CD14-positive monocyte (primary cell): Measurements from ENCODE around the gene IWS1. TPM values are rescaled to one million over a fixed set of nuclear protein-coding genes. Genes with fewer than 3 reads are reported as not detected.

ENCODE experiments used
- DNase-seq, 3 donors: peaks; one replicate each; pipeline ENCODE4 v3.0.0-alpha.2; 2011 to 2022
- H2AFZ ChIP-seq: 2 replicates; pipeline ENCODE4 v1.6.0; 2012; ENCODE audit warnings: mild to moderate bottlenecking, low read depth, low read length, inconsistent platforms; ENCODE audit not compliant: insufficient read depth, poor library complexity, severe bottlenecking
- H3K27ac ChIP-seq, 2 donors: 1 replicate in 1 of 2; 2 replicates in 1 of 2; pipeline ENCODE4 v1.5.1; 2012 to 2013; ENCODE audit warnings: low read length in 2 of 2, control low read depth in 1 of 2, inconsistent platforms in 1 of 2, low read depth in 1 of 2, mild to moderate bottlenecking in 1 of 2
- H3K27me3 ChIP-seq, 2 donors: one replicate each; pipeline versions ENCODE4 v1.6.0 to v1.6.1; 2011 to 2013; ENCODE audit warnings: low read length in 2 of 2; ENCODE audit not compliant: control insufficient read depth in 2 of 2, insufficient read depth in 2 of 2
- H3K36me3 ChIP-seq, 2 donors: replicated peaks in 1 of 2; 1 replicate in 1 of 2; 2 replicates in 1 of 2; pipeline versions ENCODE4 v1.5.1 to v1.6.1; 2012 to 2013; ENCODE audit warnings: low read length in 2 of 2, control low read depth in 1 of 2, inconsistent platforms in 1 of 2, mild to moderate bottlenecking in 1 of 2; ENCODE audit not compliant: insufficient read depth in 2 of 2, control insufficient read depth in 1 of 2
- H3K4me1 ChIP-seq, 2 donors: 1 replicate in 1 of 2; 2 replicates in 1 of 2; pipeline versions ENCODE4 v1.5.1 to v1.6.1; 2012 to 2013; ENCODE audit warnings: low read length in 2 of 2, control low read depth in 1 of 2, inconsistent platforms in 1 of 2, mild to moderate bottlenecking in 1 of 2, moderate library complexity in 1 of 2; ENCODE audit not compliant: insufficient read depth in 2 of 2, control insufficient read depth in 1 of 2
- H3K4me2 ChIP-seq: replicated peaks from 2 replicates; pipeline ENCODE3; 2012; ENCODE audit warnings: low read length, moderate library complexity, mild to moderate bottlenecking; ENCODE audit not compliant: poor library complexity, severe bottlenecking; ENCODE audit errors: extremely low read depth
- H3K4me3 ChIP-seq, 3 experiments: fragments of 200-600 bp in 1 of 3; sonication (generic) in 1 of 3; replicated peaks in 1 of 3; 1 replicate in 2 of 3; 2 replicates in 1 of 3; pipeline ENCODE4 v1.5.1; 2011 to 2013; ENCODE audit warnings: low read length in 3 of 3, mild to moderate bottlenecking in 3 of 3, control low read depth in 2 of 3, low read depth in 2 of 3, inconsistent platforms in 1 of 3, moderate library complexity in 1 of 3
- H3K79me2 ChIP-seq: 2 replicates; pipeline ENCODE4 v1.6.0; 2012; ENCODE audit warnings: mild to moderate bottlenecking, control low read depth, inconsistent platforms, low read length, moderate library complexity; ENCODE audit not compliant: insufficient read depth
- H3K9ac ChIP-seq: 2 replicates; pipeline ENCODE4 v1.6.0; 2017; ENCODE audit warnings: low read length, mild to moderate bottlenecking; ENCODE audit not compliant: insufficient read depth, poor library complexity, severe bottlenecking
- H3K9me3 ChIP-seq, 2 donors: replicated peaks in 1 of 2; 1 replicate in 1 of 2; 2 replicates in 1 of 2; pipeline versions ENCODE4 v1.5.1 to v1.6.1; 2012 to 2013; ENCODE audit warnings: low read length in 2 of 2, control low read depth in 1 of 2; ENCODE audit not compliant: control insufficient read depth in 1 of 2, insufficient read depth in 1 of 2
- H4K20me1 ChIP-seq: 2 replicates; pipeline ENCODE4 v1.6.0; 2012; ENCODE audit warnings: mild to moderate bottlenecking, low read length, control low read depth, moderate library complexity; ENCODE audit not compliant: insufficient read depth
- H3K27ac Mint-ChIP-seq, 7 donors: one replicate each; pipeline ENCODE4 v1.8.0; 2020; ENCODE audit warnings: mild to moderate bottlenecking in 7 of 7, mixed read lengths in 7 of 7, moderate library complexity in 6 of 7, inconsistent platforms in 2 of 7
- H3K27me3 Mint-ChIP-seq, 3 donors: one replicate each; pipeline ENCODE4 v1.8.0; 2021 to 2022; ENCODE audit warnings: low read depth in 3 of 3, mild to moderate bottlenecking in 3 of 3, mixed read lengths in 3 of 3, moderate library complexity in 3 of 3, inconsistent platforms in 1 of 3
- H3K36me3 Mint-ChIP-seq, 2 donors: one replicate each; pipeline ENCODE4 v1.8.0; 2020; ENCODE audit warnings: mixed read lengths in 2 of 2, inconsistent platforms in 1 of 2, mild to moderate bottlenecking in 1 of 2
- H3K4me1 Mint-ChIP-seq: one replicate; pipeline ENCODE4 v1.8.0; 2020; ENCODE audit warnings: mild to moderate bottlenecking, mixed read lengths
- H3K4me3 Mint-ChIP-seq, 2 donors: one replicate each; pipeline ENCODE4 v1.8.0; 2020; ENCODE audit warnings: mild to moderate bottlenecking in 2 of 2, mixed read lengths in 2 of 2, moderate library complexity in 1 of 2
- H3K9me3 Mint-ChIP-seq, 7 donors: one replicate each; pipeline ENCODE4 v1.8.0; 2020 to 2022; ENCODE audit warnings: mixed read lengths in 7 of 7, mild to moderate bottlenecking in 6 of 7, moderate library complexity in 6 of 7, inconsistent platforms in 2 of 7
- CTCF ChIP-seq: fragments of 200-600 bp; IDR thresholded peaks from one replicate; pipeline ENCODE4 v1.8.0; 2022; ENCODE audit warnings: antibody characterized with exemption, mild to moderate bottlenecking
- WGBS: methylation state at CpG from one replicate; pipeline ENCODE4 v1.1.5; 2013; ENCODE audit warnings: missing lambda C conversion rate; ENCODE audit not compliant: insufficient coverage; 5-methylcytosine and 5-hydroxymethylcytosine counted together
- intact Hi-C, 2 donors: fragments of 100-400 bp; cut with micrococcal nuclease; formaldehyde crosslinking; loops; one replicate each; pipeline versions ENCODE4 v1.15.0 to v1.15.1; 2023
- polyA plus RNA-seq, 3 donors: library from polyadenylated mRNA; depleted of rRNA in 1 of 3; unstranded in 2 of 3; stranded (reverse) in 1 of 3; fragments of 300-500 nt in 2 of 3; fragments of >200 nt in 1 of 3; fragmentation: Illumina TruSeq in 2 of 3; gene quantifications; 1 replicate in 2 of 3; 2 replicates in 1 of 3; pipeline ENCODE4 v1.2.3, GENCODE V29; 2012 to 2021

Gene IWS1
- polyA plus RNA-seq, 3 donors: 7.9 to 21.3 (median 15.6) TPM

GRCh38 chr2:127535918-127536317 lies 9.6 kb upstream of the IWS1 start:
- Histone ChIP-seq H3K4me2 (no peak overlapping the region), H3K36me3 (no peaks in the 10 kb centered on the region), H3K4me3 (no peak overlapping the region), H3K79me2 (no peaks in the 10 kb centered on the region), H4K20me1 (no peaks in the 10 kb centered on the region), H3K27ac (no peak overlapping the region), H2AFZ (no peak overlapping the region), H3K9ac (no peak overlapping the region), H3K27me3 (no peaks in the 10 kb centered on the region), H3K4me1 (no peaks in the 10 kb centered on the region), H3K9me3 (no peaks in the 10 kb centered on the region)
- Mint-ChIP-seq H3K9me3 (peaks cover 0 to 2% (median 0%) of the 10 kb centered on the region in 7 donors), H3K27ac (no peak overlapping the region), H3K4me1 (peaks cover 3% of the 10 kb centered on the region), H3K36me3 (no peaks in the 10 kb centered on the region), H3K27me3 (peaks cover 1 to 4% (median 4%) of the 10 kb centered on the region in 3 donors), H3K4me3 (no peak overlapping the region)
- no peak for DNase-seq
- WGBS: 100% methylated on average over 5 of the region's 6 CpGs
- intact Hi-C loops: no loop called here
- TF ChIP-seq CTCF: no peak

- H3K4me2 ChIP-seq: no peak within 1 kb of the TSS
- no peaks in the 10 kb centered on the region for H3K27me3 ChIP-seq
- peaks cover 3% of the 10 kb centered on the region for H3K4me1 Mint-ChIP-seq
- TF ChIP-seq CTCF: no peak
- 93% methylated on average over 9 of the region's 11 CpGs for WGBS
- H3K4me3 Mint-ChIP-seq: no peak within 1 kb of the TSS
- no peak within 1 kb of the TSS for H3K9ac ChIP-seq
- H3K27ac ChIP-seq: no peak within 1 kb of the TSS
- H3K9me3 ChIP-seq: no peaks in the 10 kb centered on the region
- H3K4me3 ChIP-seq: no peak within 1 kb of the TSS
- no peaks in the 10 kb centered on the region for H3K36me3 Mint-ChIP-seq
- intact Hi-C loops: no loop called here
- peaks cover 1 to 4% (median 3%) of the 10 kb centered on the region in 3 donors for H3K27me3 Mint-ChIP-seq
- peaks cover 0 to 3% (median under 1%) of the 10 kb centered on the region in 7 donors for H3K9me3 Mint-ChIP-seq
- H3K79me2 ChIP-seq: no peaks in the 10 kb centered on the region
- DNase-seq: no peak
- H2AFZ ChIP-seq: no peak within 1 kb of the TSS
- H3K27ac Mint-ChIP-seq: no peak within 1 kb of the TSS
- H3K4me1 ChIP-seq: no peaks in the 10 kb centered on the region
- no peaks in the 10 kb centered on the region for H4K20me1 ChIP-seq
- no peaks in the 10 kb centered on the region for H3K36me3 ChIP-seq
Measured at GRCh38 chr2:127535422-127535901, 9.2 kb upstream of the IWS1 start, which contains the start of gene MYO7B. TSS of gene MYO7B (plus strand) at chr2:127535683. CDS start at chr2:127559723, 24,040 bp downstream.
